Stimulated activated CD8-positive, alpha-beta memory T cell treated with anti-CD3 and anti-CD28 coated beads, Interleukin-12 subunit alpha, Interleukin-12 subunit beta, amount 100 ng/mL, for 24 hours (primary cell): ENCODE data around the gene MCTP2.

ENCODE experiments used
- DNase-seq: peaks from one replicate; pipeline ENCODE4 v3.0.0-alpha.2; 2020; ENCODE audit errors: extremely low read depth

Gene MCTP2

DNA sequence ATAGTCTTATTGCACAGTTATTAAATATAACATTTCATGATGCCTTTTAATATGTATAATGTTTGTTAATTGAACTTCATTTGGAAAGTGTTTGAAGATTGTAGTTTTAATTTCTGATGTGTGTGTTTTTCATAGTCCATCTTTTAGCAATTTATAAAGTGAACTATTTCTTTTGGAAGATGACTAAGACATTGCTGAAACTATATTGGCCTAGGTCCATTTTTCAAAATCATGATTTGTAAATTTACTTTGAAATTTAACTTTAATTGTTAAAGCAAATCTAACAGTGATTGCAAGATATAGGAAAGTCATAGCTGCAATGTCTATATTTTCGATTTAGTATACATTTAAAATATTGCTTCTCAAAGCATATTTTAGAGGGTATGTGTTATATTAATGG is 30.8 kb downstream of the MCTP2 start:
- DNase-seq: no peak

DNA sequence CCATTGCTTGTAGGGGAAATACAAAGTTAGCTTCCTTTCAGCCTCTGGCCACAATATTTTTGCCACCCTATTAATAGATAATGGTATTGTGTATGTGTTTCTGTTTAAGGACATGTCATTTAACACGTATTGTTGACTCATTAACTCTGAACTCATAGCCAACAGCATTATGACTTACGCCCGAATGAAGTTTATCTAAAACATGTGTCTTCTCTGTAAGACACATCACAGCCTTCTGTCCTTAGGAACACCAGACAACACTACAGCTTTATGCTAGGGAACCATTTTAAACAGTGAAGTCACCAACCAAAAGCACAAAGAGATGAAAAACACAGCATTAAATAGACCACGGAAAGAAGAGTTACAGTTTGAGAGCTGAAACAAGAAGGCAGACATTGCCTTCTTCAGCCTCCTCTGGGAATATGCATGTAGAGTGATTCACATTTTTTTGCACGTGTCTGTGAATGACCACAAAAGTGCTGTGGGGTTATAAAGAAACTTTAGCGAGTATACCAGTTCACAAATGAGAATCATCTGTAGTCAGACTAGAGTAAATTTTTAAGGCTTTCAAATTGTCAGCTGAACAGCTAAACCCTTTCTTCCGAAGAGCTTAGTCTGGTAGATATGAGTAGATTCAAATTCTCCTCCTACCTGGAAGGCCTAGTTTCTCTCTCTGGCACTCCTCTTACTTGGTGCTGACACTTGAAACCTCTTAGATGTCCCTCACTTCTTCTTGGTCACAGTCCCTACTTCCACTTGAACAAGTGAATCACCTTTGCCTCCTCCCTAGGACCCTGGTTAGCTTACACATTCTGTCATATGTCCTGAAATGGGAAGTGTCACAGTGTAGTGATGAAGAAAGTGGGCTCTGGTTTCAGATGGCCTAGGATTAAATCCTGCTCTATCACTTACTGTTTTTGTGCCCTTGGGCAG is 32.2 kb downstream of the MCTP2 start:
- DNase-seq: no peak

- DNase-seq: no peak
These were observed 33.6 kb downstream of the MCTP2 start for GRCh38 chr15:94265009-94265408.

DNA sequence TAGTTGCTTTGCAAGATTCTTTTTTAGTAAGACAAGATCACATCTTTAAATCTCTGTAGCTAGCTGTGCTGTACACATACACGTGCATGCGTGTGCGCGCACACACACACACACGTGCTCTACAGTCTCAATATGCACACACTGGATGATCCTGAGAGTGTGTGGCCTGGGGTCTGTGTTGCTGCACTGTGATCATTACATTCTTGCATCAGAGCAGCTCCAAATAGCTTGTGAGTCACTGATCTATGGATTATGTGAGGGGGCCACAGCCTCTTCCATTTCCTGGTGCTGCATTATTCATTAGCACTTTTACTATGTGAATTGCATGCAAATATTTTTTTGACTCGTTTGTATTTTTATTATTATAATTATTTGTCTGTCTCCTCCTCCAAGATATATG is 34.6 kb downstream of the MCTP2 start:
- no peak for DNase-seq

GRCh38 chr15:94266789-94267188 is 35.4 kb downstream of the MCTP2 start:
- no peak for DNase-seq

DNA sequence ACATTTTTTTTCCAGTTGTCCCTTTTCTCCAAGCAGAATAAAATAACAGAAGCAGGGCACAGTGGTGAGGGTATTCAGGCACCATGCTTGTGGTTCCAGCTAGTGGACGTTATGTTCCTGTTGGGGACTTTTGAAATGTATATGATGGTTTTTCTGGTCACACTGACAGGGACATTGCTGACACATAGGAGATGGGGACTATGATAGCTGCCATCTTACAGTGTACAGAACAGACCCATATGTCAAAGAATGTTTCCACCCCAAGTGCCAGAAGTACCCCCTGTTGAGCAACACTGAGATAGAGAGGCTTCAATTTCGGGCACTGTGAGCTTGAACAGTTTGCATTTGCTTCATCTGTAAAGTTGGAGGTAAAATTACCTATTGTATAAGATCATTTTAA is 38.6 kb downstream of the MCTP2 start:
- DNase-seq: no peak

DNA sequence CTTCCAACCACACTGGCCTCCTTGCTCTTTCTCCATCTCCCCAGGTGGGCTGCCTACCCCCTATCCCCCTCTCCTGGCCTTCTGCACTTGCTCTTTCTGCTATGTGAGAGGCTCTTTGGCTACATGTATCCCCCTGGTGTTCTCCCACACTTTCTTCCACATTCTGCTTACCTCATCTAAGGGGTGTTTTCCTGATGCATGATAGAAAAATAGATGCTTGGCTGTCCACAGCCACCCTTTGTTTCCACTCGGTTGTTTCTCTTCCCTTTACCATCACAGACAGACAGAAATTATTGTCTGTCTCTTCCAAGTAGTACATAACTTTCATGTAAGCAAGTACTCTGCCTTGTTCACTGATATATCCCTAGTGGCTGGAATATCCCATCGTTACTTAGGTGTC is 39.2 kb downstream of the MCTP2 start:
- DNase-seq: no peak

- DNase-seq: no peak
These were observed 41.0 kb downstream of the MCTP2 start for GRCh38 chr15:94272251-94272898.

DNA sequence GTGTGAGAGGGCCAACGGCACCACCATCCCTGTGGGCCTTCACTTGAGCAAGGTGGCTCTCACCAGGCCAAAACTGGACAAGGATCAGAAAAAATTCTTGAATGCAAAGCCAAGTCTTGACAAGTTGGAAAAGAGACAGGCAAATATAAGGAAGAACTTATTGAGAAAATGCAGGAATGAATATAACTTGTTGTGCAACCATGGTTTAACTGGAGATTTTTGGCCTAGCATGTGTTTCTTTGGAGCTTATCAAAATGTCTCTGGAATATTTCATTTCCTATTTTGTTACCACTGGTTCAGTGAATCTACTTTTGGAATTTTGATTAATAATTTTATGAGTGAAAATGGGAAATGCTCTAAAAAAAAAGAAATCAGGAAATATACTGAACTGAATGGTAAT is 42.5 kb downstream of the MCTP2 start:
- DNase-seq: no peak

- no peak for DNase-seq
These were observed 43.4 kb downstream of the MCTP2 start for GRCh38 chr15:94274745-94275144.

DNA sequence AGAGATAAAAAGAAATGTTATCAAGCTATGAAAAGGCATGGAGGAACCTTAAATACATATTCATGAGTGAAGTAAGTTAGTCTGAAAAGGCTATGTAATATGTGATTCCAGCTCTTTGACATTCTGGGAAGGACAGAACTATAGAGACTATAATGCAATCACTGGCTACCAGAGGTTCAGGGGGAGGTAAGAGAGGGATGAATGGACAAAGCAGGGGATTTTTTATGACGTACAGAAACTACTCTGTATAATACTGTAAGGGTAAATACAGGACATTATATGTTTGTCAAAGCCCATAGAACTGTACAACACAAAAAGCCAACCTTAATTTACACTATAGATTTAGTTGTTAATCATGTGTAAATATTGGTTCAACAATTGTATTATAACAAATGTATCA is 46.1 kb downstream of the MCTP2 start:
- DNase-seq: no peak

GRCh38 chr15:94279736-94280135 is 48.4 kb downstream of the MCTP2 start:
- no peak for DNase-seq

GRCh38 chr15:94280301-94280700 is 48.9 kb downstream of the MCTP2 start:
- no peak for DNase-seq

DNA sequence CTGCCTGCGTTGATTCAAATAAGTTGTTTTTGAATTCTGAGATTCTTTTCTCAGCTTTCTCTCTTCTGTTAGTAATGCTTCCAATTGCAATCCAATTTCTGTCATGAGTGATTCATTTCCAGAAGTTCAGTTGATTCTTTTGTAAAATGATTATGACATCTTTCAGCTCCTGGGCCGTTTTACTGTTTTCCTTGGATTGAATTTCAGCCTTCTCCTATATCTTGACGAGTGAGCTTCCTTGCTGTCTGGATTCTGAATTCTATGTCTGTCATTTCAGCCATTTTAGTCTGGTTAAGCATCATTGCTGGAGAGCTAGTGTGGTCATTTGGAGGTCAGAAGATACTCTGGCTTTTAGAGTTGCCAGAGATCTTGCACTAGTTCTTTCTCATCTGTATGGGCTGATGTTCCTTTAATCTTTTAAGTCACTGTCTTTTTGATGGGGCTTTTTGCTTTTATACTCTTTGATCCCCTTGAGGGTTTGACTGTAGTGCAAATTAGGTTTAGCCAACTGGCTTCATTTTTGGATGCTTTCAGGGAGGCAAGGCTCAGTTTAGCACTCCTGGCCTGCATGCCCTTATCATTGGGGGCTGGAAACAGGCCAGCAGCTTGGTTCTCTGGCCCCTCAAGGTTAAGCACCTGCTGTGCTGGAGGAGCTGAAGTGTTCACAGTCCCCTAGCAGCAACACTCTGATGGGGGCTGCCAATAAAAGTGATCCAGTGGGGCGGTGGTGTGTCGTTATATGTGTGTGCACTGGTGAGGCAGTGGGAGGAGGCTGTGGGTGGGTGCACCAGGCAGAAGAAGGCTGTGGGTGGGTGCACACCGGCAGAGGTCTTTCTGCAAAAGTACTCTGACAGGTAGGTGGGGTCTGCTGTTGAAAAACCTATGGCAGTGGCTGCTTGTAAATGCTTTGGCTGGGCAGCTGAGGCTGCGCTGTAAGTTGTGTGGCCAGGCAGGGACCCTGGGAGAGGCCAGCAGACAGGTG is 51.2 kb downstream of the MCTP2 start:
- no peak for DNase-seq

GRCh38 chr15:94286583-94286982 is 55.2 kb downstream of the MCTP2 start:
- DNase-seq: no peak

DNA sequence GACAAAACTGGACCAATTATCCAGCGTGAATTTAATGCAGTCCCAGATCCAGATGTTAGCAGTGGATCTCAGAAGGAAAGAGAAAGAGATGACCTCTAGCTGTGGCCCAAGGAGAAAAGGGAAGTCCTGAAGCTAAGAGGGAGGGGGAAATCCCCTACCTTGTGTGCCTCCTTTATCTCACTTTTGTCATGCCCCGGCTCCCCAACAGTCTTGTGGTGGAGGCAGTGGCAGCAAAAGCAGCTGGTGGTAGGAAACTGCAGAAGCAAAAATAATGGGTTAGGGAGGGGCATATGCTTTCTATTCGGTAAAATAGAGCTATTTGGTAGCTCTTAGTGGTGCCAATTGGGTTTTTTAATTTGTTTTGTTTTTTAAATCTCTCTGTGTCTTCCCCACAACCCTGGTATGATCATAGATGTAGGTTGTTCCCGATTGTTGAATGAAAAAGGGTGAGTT is 56.5 kb downstream of the MCTP2 start:
- no peak for DNase-seq

GRCh38 chr15:94290730-94291129 is 59.4 kb downstream of the MCTP2 start:
- no peak for DNase-seq

DNA sequence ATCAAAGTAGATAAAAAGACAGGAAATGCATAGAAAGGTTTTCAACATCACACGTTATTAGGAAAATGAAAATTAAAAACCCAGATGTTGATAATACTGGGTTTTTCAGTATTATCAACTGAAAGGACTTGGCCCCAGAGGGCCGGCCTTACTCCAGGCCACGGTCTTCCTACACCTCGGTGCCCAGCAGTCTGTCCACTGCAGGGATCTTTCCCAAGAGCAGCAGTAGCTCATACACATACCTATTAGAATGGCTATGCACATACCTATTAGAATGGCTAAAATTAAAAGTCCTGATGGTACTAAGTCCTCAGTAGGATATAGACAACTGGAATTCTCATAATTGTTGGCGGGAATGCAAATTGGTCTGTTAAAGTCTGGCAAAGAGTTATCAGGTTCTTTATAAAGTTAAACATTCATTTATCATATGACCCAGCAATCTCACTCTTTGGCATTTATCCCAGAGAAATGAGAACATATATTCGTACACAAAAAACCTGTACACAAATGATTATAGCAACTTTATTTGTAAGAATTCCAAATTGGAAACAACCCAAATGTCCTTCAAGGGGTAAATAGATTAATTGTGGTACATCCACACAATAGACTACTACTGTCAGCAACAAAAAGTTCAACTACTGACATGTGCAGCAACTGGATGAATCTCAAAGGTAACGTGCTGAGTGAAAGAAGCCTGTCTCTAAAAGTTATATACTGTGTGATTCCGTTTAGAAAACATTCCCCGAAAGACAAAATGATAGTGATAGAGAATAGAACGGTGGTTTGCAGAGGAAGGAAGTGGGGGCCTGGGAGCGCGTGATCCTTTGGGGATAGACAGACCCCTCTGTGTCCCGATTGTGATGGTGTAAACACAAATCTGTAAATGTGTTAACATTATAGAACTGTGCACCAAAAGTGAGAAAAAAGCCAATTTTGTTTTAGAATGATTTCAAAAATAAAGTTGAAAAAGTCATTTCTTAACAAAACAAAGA is 62.3 kb downstream of the MCTP2 start:
- no peak for DNase-seq

DNA sequence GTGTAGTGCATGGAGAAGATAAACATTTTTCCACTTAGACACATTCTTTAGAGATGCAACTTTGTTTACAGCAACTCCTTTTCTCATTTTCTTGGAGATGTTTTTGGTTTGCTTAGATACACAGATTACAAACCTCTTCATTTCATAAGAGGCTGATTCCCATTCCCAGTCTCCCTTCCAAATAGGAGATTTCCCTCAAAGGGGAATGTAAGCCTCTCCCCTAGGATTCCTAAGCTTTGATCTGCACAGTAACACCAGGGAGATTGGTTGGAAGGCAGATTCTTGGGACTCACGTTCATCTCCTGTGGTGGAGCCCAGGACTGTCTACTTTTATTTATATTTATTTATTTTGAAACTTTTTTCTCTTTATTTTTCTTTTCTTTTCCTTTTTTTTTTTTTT is 63.2 kb downstream of the MCTP2 start:
- no peak for DNase-seq

- DNase-seq: no peak
These were observed 63.9 kb downstream of the MCTP2 start for GRCh38 chr15:94295275-94295674.

GRCh38 chr15:94296717-94297116 is 65.4 kb downstream of the MCTP2 start:
- no peak for DNase-seq
